Heart left ventricle (tissue), 13 donors: ENCODE results near the gene HSPA13.
A peak's percentile ranks its signal among the peaks of the same experiment; 100 is the strongest.

Source experiments
- CTCF ChIP-seq, 12 donors: fragments of 200-600 bp; sonication (generic) in 4 of 12; IDR thresholded peaks; one replicate each; pipeline versions ENCODE4 v1.5.0 to v1.8.0; 2018 to 2022; ENCODE audit warnings: antibody characterized with exemption in 12 of 12, mild to moderate bottlenecking in 5 of 12
- POLR2A ChIP-seq, 2 donors: fragments of 450-650 bp; IDR thresholded peaks; one replicate each; pipeline ENCODE4 v1.6.1; 2017; ENCODE audit warnings: antibody characterized with exemption in 2 of 2, mild to moderate bottlenecking in 2 of 2, moderate library complexity in 2 of 2
- donor health status: ischemic (EF 13 %, LVEDD 7.1; RV severe dilation, severe dysfunction).
- donor health status: DM: no; HTN: yes; CAD: no.
- donor health status: DM: no; HTN: no; CAD: no.
- donor health status: ischemic (EF 25% LVEDD 6.9; RV normal size, moderate dysfunction).
- donor health status: ischemic (EF 25% LVEDD 5.7; RV mildly dilated, moderate dysfunction).
- donor health status: ischemic (EF 35%, LVEDD 5.7; RV mildly dilated, moderate dysfunction).
- donor health status: nonischemic (EF 11% LVEDD 7.7; RV severe dilation, severe dysfunction).
- donor health status: DM: yes; HTN: yes; CAD: no.
- donor health status: PGD.
- donor health status: ischemic (EF 29% LVEDD 5.4; RV normal size, mild dysfunction).
- donor health status: nonischemic (EF 23%, LVEDD 6.1; RV moderate dilation, normal function).

- TF ChIP-seq POLR2A (IDR thresholded peaks at IDR 0.05) = no peak
- peak; percentile 29 to 67 (median 52) for TF ChIP-seq CTCF (IDR thresholded peaks at IDR 0.05)
These were observed 20.9 kb upstream of the HSPA13 start for GRCh38 chr21:14403681-14404318.
